ENCODE data around the gene ROBO1.

Gene ROBO1

DNA sequence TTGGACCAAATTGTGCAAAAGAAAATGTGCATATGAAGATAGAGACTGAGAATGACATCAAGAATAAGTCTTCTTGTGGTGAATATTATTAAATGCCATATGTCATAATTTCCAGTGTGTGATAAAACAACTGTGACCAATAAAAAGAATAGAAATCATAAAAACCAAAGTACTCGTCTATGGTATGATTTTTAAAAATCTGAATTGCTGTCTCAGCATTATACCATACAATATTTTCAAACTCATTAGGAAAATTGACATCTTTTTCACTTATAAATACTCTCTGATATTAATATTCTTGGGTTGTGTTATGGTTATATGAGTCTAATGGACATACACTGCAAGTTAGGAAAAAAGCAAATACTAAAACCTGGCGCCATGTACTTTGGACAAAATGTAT lies 279.4 kb downstream of the ROBO1 start:
- ChIA-PET POLR2A (no interaction called here), CTCF (no interaction called here)
- no peak for TF ChIP-seq HDGF (IDR thresholded peaks at IDR 0.05; ENCODE audit: borderline replicate concordance)
- no peak for TF ChIP-seq SP1 (IDR thresholded peaks at IDR 0.05)
- no peak for TF ChIP-seq ARNT (IDR thresholded peaks at IDR 0.05)
- no peak for TF ChIP-seq ZNF384 (IDR thresholded peaks at IDR 0.05)
- no peak for TF ChIP-seq NFRKB (IDR thresholded peaks at IDR 0.05)
- no peak for TF ChIP-seq FOXA1 (IDR thresholded peaks at IDR 0.05)

DNA sequence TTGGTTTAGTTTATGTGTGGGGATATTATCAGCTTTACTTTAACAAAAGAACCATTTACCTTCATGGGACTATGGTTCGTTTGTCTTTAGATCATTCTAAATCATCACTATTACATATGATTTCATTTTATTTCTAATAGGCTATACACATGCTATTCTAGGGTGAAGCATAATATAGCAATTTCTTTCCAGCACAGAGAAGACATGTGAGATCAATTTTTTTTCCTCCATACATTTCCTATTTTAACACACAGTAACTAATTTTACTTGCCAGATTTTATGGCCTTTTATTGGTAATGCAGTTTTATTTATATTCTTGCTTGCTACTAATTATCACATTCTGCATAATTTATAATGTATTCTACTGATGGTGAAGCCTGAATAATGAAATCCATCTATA lies 287.1 kb downstream of the ROBO1 start:
- ChIA-PET POLR2A (no interaction called here), CTCF (interaction anchor here (0.6 kb wide), 1 partner anchor 105 kb away, joined by 4 read pairs; no protein-coding TSS in a partner anchor)
- no peak for DNase-seq (ENCODE audit: extremely low spot score)
- no peak for TF ChIP-seq FOXA1 (IDR thresholded peaks at IDR 0.05)
- TF ChIP-seq ZNF384 (IDR thresholded peaks at IDR 0.05), result no peak

More for the DNA sequence above, 279.4 kb downstream of the ROBO1 start:
- no peak for DNase-seq (ENCODE audit: extremely low spot score)

DNA sequence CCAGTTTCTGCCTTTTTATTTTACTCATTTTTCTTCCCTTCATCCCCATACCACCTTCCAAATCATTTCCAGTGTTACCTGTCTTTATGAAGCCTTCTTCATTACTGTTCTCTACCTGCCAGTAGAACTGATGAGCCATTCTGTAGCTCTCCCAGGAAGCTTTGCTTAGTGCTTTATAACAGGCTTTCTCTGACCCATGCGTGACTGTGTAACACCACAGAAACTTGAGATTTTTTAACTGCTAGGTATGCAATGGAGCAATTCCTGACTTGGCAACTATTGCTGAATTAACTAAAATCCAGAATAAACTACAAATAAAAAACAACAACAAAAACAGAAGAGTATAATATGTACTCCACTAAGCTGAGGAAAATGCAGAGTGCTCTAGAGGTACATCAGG lies 289.2 kb downstream of the ROBO1 start:
- no peak for TF ChIP-seq SUZ12 (IDR thresholded peaks at IDR 0.05)
- no peak for TF ChIP-seq FOXK2 (IDR thresholded peaks at IDR 0.05)
- TF ChIP-seq CTBP1 (IDR thresholded peaks at IDR 0.05; ENCODE audit: borderline replicate concordance), result no peak
- no peak for TF ChIP-seq PKNOX1 (IDR thresholded peaks at IDR 0.05)
- no peak for TF ChIP-seq ZNF384 (IDR thresholded peaks at IDR 0.05)
- no peak for TF ChIP-seq LEF1 (IDR thresholded peaks at IDR 0.05; ENCODE audit: borderline replicate concordance)
- no peak for TF ChIP-seq ELF4 (IDR thresholded peaks at IDR 0.05)
- no peak for TF ChIP-seq BHLHE40 (IDR thresholded peaks at IDR 0.05; ENCODE audit: borderline replicate concordance)
- no peak for TF ChIP-seq SP1 (IDR thresholded peaks at IDR 0.05)
- TF ChIP-seq TARDBP (IDR thresholded peaks at IDR 0.05), result no peak
- TF ChIP-seq L3MBTL2 (conservative IDR thresholded peaks at IDR 0.05), result no peak
- no peak for TF ChIP-seq FOXM1 (IDR thresholded peaks at IDR 0.05; ENCODE audit: borderline replicate concordance)
- TF ChIP-seq HDGF (IDR thresholded peaks at IDR 0.05; ENCODE audit: borderline replicate concordance), result no peak
- TF ChIP-seq NFRKB (IDR thresholded peaks at IDR 0.05), result no peak
- TF ChIP-seq FOXA1 (IDR thresholded peaks at IDR 0.05), result no peak
- no peak for TF ChIP-seq ARNT (IDR thresholded peaks at IDR 0.05)
- DNase-seq (ENCODE audit: extremely low spot score), result no peak
- ChIA-PET CTCF (no interaction called here), POLR2A (no interaction called here)

- ChIA-PET POLR2A (no interaction called here), CTCF (no interaction called here)
- peak; percentile 90 for TF ChIP-seq PKNOX1 (IDR thresholded peaks at IDR 0.05)
- no peak for TF ChIP-seq SP1 (IDR thresholded peaks at IDR 0.05)
- TF ChIP-seq CTBP1 (IDR thresholded peaks at IDR 0.05; ENCODE audit: borderline replicate concordance), result peak; percentile 59; the same call in 1 of the 2 replicates
- DNase-seq (ENCODE audit: extremely low spot score), result no peak
Observed at GRCh38 chr3:79477242-79477641, 290.6 kb downstream of the ROBO1 start.

- CTCF ChIA-PET, result no interaction called here
- TF ChIP-seq TARDBP (IDR thresholded peaks at IDR 0.05), result no peak
- TF ChIP-seq ARNT (IDR thresholded peaks at IDR 0.05), result no peak
- no peak for TF ChIP-seq HDGF (IDR thresholded peaks at IDR 0.05; ENCODE audit: borderline replicate concordance)
- TF ChIP-seq PKNOX1 (IDR thresholded peaks at IDR 0.05), result no peak
- TF ChIP-seq SUZ12 (IDR thresholded peaks at IDR 0.05), result no peak
- no peak for TF ChIP-seq L3MBTL2 (conservative IDR thresholded peaks at IDR 0.05)
- TF ChIP-seq SP1 (IDR thresholded peaks at IDR 0.05), result no peak
- no peak for TF ChIP-seq CTBP1 (IDR thresholded peaks at IDR 0.05; ENCODE audit: borderline replicate concordance)
- POLR2A ChIA-PET, result no interaction called here
- DNase-seq (ENCODE audit: extremely low spot score), result no peak
Observed at GRCh38 chr3:79473993-79474392, 293.8 kb downstream of the ROBO1 start.

DNA sequence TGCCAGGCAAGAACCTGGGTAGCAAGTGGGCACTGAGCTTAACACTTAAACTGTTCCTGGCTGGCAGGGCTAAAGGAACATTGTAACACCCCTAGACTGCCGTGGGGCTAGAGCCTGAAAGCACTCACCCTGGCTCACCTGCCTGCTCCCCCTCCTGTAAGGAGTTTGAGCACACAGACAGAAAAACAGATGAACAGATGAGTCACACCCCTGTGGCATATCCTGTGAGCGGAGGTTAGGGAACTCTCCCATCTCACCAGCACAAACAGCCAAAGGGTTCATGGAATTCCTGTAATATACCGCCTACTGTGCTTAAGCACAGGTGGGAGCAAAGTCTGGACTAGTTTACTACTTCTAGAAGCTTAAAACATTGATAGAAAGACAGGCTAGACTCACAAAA lies 300.1 kb downstream of the ROBO1 start:
- ChIA-PET POLR2A (no interaction called here), CTCF (no interaction called here)
- no peak for DNase-seq (ENCODE audit: extremely low spot score)
- TF ChIP-seq PKNOX1 (IDR thresholded peaks at IDR 0.05) (no peak), SUZ12 (IDR thresholded peaks at IDR 0.05) (no peak), HDGF (IDR thresholded peaks at IDR 0.05; ENCODE audit: borderline replicate concordance) (no peak), SP1 (IDR thresholded peaks at IDR 0.05) (no peak), BHLHE40 (IDR thresholded peaks at IDR 0.05; ENCODE audit: borderline replicate concordance) (no peak), TARDBP (IDR thresholded peaks at IDR 0.05) (no peak), FOXM1 (IDR thresholded peaks at IDR 0.05; ENCODE audit: borderline replicate concordance) (no peak), LEF1 (IDR thresholded peaks at IDR 0.05; ENCODE audit: borderline replicate concordance) (no peak), FOXA1 (IDR thresholded peaks at IDR 0.05) (no peak), CTBP1 (IDR thresholded peaks at IDR 0.05; ENCODE audit: borderline replicate concordance) (no peak)
